CD4-positive, alpha-beta T cell treated with Interleukin-21 for 1 hour (primary cell): Measurements from ENCODE around the gene METTL1.
A peak's percentile ranks its signal among the peaks of the same experiment; 100 is the strongest.

Source experiments
- DNase-seq: peaks from one replicate; pipeline ENCODE4 v3.0.0-alpha.2; 2020

METTL1 gene

DNA sequence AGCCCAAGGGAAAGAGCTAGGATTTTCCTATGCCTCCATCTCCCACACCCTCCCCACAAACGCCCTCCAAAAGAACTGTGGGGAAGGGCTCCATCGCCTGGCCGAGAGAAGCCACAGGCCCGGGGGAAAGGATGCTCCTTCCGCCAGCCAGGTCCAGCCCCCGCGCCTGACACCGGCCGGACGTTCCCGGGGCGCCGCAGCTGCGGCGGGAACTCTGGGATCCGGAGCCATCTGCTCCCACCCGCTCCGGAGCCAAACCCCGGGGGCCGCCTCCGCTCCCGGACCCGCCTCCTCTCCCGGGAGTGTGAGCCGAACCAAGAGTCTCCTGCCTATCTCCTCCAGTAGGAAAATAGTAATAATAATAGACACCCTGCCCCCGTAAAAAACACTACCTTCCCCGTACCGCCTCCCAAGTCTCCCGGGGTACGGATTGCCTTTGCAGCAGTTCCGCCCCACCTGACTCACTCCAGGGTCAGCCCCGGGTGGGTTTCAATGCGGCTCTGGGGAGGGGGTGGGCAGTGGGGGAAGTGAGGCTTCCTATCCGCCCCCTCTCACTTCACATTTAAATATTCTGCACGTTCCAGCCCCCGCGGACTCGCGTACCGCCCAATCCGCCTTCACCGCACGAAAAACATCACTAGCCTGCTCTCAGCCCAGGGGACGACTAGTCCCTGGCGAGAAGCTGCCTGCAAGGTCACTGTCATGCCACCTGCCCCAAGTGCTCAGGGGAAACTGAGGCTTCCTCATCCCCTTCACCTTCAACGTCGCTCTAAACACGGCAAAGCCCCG is 35.8 kb downstream of the METTL1 start:
- no peak for DNase-seq

DNA sequence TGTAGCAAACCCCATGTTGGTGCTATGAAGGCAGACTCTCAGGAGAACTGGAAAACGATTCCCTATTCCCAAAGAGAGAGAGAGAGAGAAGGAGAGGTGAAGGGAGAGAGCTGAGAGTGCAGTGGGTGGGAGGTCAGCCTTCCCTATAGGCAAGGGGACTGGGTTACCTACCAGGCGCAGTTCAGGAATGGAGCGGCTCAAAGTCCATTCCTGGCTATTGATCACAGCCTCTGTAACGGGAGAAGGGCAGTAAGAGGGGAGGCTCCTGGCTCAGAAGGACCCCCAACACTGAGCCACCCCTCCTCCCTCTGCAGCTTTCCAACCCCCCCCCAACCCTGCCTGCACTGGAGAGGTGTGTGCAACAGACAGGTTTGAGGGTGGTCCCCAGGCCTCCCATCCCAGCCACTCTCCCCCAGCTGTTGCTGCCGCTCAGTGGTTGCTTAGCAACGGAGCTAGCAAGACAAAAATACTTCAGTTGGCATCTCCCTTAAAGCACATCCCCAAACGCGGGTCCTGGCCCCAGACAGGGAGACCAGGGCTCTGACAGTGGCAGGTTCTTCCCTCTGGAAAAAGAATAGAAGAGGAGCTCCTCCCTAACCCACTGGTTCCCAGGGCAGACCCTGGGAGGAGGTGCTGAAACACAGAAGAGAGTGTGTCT is 36.6 kb downstream of the METTL1 start:
- DNase-seq, result no peak

DNA sequence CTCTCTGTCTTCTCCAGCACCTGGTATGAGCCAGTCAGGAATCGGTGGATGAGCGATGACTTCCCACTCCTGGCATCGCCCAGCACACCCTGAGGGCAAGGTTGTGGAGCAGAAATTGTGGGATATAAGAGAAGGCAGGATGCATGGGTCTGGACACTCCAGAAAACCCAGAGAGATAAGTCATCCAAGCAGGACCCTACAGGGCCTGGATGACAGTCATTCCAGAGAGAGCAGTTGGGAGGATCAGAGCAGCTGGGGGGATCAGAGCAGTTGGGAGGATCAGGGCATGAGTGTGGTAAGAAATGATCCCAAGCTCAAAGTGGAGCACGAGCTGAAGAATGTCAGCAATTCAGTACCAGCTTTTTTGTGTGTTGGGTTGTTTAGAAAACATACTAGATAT is 37.3 kb downstream of the METTL1 start:
- DNase-seq, result no peak

DNA sequence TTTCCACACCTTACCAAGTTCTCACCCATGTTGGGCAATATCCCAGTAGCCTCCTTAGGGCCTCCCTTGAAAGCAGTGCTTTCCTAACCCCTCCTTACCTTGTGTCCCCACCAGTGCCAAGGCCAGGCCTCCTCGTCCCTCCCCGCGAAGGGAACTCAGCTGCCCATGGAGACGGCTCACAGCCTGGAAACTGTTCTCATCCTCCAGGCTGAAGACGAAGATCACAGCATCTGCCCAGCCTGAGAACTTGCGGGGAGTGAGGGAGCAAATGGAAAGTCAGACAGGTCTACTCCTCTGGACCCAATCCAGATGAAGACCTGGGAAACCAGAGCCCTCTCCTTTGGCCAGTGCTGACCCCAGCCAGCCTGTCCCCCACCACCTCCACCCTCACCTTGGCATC is 38.0 kb downstream of the METTL1 start:
- no peak for DNase-seq

DNA sequence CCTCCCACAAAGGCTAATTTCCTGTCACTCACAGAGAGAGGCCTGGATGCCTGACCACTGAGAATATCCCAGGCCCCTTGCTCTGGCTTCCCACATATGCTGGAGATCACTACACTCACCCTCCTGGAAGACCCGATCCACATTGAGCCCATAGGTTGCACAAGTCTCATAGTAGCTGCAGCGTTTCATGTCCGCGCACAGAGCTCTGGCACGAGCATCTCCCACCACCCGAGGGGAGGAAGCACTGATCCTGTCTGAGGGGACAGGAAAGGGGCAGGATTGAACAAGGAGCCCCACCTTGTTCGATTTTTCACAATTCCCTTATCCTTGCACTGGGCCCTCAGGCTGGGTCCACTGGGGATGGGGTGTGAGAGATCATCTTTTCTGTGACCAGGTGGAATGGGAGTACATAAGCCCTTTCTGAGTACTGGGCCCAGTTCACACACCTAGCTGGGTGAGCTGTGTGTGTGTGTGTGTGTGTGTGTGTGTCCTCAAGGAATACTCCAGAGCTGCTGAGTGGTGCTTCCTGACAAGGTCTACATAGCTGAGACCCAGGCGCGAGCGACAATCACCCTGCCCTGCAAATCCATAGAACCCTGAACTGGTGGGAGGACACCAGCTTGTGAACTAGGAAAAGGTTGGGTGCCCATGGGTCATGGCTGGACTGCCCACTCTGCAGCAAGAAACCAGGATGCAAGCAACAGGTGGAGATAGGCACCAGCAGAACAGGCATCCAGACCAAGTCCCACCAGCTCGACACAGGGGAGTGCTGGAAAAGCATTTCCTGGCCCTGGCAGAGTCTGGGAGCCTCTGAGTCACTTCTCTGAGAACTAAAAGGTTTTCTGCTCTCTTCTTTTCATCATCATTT is 38.9 kb downstream of the METTL1 start:
- DNase-seq, result no peak

DNA sequence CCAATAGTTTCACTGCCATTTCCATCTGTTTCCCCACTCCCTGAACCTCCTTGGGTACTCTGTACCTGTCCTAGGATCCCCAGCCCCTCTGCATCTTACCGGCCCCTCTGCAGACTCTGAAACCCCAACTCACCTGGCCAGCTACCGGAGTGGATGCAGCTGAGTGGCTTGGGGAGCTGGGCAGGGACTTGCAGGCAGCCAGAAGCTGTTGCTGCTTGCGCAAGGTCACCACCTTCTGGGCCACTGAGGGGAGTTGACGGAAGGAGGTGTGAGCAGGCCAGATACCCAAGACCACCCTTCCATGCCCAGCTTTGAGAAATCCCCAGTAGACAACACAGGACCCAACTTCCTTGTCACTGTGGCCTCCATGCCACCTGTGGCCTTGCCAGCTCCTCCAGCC is 39.6 kb downstream of the METTL1 start:
- no peak for DNase-seq

DNA sequence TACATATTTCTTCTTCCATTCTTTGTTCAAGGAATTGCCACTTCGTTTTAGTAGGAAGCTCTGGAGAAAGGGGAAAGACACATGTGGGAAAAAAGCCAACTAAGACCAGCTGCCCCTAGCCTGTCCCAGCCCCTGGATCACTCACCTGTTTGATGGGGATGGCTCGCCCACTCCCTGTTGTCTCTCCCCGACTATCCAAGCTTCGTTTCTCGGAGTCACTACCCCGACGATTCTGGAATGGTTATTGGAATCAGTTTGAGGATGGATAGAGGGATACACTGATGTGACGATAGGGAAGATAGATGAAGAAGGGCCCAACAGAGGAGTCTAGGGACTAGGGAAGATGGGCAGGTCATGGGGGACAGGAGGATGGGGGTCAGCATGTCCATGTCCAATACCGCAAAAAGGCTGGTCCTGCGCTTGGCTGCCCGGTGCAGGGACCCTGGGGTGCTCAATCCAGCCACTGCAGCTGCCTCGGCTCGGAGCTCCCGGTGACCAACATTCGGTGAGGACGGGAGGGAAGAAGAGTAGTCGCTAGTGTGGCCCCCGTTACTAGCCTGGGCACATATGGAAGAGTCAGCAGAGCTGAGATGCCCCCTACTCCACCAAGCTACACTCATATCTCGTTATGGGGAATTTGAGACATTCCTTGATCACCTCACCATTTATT is 40.4 kb downstream of the METTL1 start:
- no peak for DNase-seq

DNA sequence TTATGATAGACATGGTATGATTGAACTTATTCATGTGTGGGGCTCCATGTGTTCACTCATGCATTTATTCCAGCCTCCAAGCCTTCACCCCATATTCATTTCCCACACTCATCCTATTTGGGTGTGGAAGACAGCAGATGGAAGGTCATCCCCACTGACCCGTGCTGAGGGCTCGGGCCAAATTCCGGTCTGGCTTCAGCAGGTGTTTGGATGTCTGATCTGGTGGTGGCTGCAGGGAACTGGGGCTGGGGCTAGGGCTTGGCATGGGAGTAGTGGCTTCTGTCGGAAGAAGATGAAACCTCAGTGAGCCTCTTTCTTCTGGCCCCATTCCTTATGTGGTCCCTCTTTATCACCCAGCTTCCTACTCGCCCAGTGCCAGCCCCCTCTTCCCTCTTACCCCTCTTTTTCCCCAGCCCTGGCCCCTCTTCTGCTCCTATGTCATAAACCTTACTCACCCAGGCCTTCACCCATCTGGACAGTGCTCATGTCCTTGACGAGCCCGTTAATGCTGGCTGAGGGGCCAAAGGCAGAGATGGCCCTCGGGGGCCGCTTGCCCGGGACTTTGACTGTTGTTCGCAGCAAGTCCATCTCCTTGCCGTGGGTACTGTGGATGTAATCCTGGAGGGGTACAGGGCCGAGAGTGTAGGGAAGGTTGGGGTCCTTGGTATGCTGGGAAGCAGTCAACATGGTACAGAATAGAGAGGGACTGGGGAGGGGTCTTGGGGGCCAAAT is 41.4 kb downstream of the METTL1 start:
- DNase-seq, result no peak

DNA sequence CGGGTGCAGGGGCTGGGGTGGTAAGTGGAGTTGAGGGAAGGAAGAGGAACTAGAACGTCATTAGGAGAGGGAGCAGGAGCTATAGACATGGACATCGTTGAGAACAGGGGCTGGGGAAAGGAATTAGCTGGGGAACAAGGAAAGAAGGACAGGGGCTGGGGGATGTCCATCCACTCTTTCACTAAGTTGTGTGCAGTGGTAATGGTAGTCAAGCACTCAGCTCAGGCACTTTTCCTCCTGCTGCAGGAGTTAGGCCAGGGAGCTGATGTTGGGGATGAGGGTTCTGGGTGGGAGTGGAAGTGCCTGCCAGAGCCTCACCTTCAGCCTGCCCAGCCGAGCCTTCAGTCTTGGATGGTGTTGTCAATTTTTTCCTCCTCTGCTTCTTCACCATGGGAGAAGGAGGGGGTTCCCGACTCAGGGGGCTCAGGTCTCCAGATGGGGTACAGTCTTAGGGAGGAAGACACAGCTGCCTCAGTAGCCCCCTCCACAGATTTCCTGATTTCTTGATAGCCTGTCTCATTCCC is 42.5 kb downstream of the METTL1 start:
- no peak for DNase-seq

DNA sequence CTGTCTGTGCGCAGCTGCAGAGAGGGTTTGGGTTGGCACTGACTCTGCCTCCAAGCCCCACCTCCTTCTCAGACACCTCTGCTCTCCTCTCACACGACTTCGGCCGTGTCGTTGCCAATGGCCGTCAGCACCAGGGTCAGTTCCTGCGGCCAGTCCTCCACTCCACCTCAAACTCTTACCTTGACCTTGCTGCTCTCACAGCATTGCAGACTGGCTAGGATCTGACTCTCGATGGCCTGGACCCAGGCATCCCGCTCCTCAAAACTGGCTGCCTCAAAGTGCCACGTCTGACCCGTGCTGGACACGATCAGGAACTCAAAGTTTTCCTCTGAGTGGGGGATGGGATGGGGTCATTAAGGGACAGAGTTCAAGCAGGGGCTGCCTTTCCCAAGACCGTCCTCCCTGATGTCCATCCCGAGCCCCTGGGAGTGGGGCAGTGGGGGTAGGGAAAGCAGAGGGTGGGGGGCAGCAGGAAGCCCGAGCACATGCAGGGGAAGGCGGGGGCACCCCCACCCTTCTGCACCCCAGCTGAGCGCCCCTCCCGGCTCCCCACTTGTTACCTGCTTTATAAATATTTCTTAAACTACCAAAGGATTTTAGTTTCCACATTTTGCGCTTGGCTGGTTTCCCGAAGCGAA is 44.0 kb downstream of the METTL1 start:
- DNase-seq, result no peak

DNA sequence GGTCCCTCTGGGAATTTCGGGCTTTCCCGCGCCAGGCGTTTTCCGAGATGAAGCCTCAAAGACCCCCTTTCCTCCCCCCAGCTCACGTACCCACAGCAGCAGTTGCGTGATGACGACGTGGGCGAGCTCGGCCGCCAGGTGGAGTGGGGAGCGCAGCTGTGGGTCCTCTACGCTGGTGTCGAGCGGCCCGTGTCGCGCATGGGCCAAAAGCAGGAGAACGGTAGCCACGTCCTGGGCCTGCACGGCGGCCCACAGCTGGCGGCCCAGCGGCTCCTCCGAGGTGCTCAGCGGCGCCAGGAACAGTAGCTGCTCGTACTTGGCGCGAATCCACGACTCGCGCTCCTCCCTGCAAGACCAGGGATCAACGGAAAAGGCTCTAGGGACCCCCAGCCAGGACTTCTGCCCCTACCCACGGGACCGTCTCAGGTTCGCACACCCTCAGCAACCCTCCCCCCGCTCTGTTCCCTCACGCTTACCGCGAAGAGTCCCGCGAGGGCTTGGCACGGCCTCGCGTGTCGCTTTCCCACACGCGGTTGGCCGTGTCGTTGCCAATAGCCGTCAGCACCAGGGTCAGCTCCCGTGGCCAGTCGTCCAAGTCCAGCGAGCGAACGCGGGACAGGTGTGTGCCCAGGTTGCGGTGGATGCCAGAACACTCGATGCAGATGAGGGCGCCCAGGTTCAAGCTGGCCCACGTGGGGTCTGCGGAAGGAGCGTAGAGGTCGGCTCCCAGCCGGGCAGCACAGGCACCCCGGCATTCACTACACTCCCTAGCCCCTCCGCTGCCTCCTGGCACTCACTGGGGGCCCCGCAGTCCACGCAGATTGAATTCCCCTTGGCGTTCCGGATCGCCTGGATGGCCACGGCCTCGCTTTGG is 44.8 kb downstream of the METTL1 start:
- no peak for DNase-seq

DNA sequence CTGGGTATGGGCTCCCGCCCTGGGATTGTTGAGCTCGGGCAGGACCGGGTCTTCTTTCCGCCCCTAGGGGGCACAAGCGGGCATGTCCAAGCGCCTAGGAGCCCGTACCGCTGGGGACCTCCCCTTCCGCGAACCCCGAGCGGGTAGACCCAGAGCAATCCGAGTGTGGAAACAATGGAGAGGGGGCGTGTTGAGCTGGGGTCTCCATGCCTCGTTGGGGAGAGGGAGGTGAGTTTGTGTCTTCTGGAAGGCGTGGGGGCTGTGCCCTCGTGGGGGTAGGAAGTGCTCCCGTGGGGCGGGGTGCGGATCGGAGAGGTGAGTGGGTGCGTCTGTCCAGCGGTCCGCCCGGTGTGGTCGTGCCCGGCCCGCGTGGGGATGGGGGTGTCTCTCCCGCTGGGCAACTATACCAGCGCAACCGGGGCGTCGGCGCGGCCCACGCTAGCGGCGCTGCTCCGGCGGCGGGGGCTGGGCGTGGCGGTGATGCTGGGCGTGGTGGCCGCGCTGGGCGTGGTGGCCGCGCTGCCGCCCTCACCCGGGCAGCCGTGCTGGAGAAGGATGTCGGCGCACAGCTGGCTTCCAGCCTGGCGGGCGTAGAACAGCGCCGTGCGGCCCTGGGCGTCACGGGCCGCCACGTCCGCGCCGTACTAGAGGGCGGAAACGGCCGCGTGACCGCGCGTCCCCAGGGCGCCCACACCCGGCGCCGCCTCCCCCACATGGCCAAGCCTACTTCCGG is 45.6 kb downstream of the METTL1 start:
- peak; percentile 48 for DNase-seq

DNA sequence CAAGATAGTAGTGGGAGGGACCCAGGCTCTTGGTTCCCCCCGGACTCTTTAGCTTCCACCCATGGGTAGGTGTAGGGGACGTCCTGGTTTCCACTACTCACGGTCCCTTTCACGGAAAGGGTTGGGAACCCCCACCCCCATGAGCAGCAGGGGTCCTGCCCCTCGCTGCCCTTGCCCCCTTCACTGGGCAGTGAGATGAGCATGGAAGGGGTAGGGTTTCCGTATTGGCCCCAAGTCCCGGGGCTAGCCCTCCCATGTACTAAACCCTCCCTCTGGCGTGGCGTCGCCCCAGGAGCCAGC is 46.1 kb downstream of the METTL1 start:
- no peak for DNase-seq

DNA sequence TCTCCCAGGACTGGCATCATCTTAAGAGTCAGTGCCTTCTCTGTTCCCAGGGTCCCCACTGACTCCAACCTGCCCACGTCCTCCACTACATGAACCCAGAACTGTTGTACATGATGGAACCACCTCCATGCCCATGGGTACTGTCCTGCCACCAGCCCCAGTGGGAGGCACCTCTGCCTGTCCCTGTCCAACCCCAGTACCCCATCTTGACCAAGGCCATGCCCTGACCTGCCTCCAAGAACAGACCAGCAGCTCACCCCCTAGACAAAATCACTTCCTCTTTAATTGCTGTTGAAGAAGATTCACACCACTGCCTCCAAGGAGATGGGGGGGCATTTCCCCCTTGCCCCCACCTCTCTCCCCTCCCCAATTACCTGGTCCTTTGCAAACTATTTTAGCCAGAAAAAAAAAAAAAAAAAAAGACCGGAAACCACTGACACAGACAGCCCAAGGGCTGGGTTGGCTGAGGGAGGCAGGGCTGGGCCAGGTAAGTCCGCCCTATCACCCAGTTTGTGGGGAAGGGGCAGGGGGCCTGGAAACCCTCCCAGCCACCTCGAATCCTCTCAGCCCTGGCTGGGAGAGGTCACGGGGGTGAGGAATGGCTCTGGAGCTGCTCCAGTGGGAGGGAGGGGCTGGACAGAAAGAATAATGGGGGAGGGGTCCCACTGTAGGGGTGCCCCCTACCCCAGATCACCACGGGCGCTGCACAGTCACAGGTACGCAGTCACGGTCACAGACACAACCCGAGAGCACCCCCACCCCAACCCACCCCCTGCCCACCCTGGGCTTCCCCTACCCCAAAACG is 46.8 kb downstream of the METTL1 start:
- no peak for DNase-seq

DNA sequence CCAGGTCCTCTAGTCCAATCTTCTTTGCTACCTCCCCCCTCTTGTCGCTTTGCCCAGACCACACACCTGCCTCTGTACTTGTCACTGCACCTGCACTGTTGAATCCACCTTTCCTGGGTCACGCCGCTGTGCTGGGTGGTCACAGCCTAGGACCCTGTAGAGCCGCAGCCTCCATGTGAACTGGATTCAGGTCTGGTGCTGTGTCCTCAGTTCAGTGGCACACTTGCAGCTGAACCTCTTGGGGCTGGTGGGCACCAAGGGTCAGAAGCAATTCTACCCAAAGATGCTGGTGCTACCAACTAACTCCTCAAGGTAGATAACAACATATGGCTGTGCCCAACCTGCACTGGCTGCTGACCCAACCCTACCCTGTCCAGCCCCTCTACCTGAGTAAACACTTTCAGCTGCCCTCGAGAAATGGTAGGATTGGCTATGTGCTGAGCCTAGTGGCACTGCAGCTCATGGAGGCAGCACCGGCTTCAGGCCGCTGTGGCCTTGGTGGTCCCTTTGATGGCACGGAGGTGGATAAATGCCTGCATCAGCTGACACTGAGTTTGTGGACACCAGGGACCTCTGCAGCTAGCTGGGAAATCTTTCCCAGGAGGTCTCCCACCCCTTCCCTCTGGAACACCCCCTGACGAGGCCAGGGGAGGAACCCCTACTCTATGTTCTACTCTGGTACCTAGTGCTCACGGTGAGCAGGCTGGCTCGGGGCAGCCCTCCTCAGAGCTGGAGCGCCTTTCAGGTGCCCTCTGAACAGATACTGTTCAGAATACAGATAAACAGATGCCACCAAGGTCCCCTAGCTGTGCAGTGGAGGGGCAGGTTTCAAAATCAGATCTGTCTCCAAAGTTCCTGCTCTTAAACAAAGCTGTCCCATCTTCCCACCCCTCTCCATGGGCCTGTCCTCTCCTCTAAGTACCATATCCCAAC is 47.6 kb downstream of the METTL1 start:
- DNase-seq, result no peak

DNA sequence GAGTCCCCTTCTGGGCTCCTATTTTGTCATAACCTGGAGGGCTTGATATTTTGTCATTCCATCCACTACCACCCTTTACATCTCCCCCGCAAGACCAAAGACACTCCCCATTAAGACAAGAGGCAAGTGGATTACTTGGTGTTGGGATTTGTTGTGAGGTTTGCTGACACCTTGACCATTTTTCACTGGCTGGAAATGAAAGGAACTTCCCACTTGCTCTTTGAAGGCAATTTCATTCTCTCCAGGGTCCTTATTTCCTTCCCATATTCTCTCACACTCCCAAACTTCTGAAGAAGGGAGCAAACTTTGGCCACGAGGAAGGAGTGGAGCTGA is 48.3 kb downstream of the METTL1 start:
- no peak for DNase-seq

DNA sequence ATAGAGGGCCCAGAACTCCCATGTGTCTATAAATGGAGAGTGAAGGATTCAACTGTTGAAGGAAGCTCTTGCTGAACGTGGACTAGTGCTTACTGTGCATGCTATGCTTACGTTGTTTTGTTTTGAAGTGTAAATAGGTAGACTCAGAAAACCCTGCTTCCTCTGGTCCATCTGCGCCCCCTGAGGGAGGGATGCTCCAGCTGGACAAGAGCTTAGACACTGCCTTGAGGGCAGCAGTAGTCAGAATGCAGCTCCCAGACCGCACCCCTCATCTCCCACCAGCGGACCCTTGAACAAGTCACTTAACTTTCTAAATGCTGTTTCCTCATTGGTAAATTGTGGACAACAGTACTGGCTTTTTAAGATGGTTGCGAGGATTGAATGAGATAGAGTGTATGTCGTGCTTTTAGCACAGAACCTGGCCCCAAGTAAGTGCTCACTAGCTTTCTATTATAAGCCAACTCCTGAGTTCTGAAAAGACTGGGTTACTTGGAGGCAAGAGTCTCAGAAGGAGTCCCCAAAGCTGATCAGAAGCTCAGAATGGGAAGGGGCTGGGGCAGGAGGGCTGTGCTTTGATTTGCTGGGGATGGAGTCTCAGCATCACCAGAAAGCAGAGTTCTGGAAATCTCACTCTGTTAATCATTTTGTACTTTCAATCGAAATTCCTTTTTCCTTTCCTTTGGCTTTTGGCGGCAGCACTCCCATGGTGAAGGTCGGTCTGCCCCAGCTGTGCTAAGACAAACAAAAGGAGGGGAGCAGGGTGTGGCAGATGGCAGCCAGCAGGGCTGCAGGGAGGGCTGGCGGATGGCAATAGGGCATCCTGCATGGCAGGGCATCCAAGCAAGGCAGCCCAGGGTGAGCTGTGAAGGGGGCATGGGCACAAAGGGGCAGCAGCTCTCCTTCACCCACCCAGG is 48.9 kb downstream of the METTL1 start:
- no peak for DNase-seq
